ENCODE data around the gene NCKAP1.

The NCKAP1 gene

DNA sequence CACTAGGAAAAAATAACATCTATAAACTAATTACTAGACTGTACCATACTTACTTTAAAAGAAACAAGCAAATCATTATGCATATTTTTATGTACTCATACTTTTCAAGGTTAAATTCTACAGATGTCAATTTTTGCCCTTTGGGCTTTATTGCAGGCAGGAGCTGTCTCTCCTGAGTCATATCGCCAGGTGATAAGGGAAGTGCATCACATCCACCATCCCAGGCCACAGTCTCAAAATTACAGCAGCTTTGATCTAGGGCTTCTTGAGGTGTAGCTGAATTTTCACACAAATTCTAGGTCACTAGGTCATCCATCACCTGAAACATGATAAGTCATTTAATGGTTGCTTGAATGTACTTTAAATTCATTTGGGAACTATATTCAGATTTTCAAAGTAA, 133.4 kb downstream of the NCKAP1 start (continued):
- no peak for TF ChIP-seq PPARA (CRISPR knock-in tag; IDR thresholded peaks at IDR 0.05; ENCODE audit: borderline replicate concordance)

DNA sequence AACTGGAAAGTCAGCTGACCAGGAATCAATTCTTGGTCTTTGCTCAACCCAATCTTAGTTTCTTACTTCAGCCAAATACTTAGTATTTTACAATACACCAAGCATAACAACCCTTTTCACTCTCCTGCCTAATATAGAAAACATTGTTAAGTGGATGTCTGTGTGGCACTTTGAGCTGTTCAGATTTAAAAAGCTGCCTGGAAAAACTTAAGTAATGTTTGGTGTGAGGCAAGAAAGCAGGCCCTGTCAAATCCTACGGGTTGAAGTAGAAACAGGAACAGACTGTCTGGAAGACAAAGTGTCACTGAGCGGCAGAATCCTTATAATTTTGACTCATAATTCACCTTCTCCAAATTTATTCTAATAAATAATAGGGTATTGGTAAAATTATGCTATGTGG, 134.7 kb downstream of the NCKAP1 start:
- no peak for ATAC-seq
- TF ChIP-seq ESRRG (CRISPR knock-in tag; IDR thresholded peaks at IDR 0.05): no peak
- no peak for TF ChIP-seq TSHZ2 (CRISPR knock-in tag; IDR thresholded peaks at IDR 0.05)

GRCh38 chr2:182901748-182902147, 136.5 kb downstream of the NCKAP1 start:
- TF ChIP-seq TOX (CRISPR knock-in tag; IDR thresholded peaks at IDR 0.05; ENCODE audit: borderline replicate concordance) (no peak), ZNF565 (CRISPR knock-in tag; conservative IDR thresholded peaks at IDR 0.05; ENCODE audit: low read depth) (no peak), ZNF8 (CRISPR knock-in tag; IDR thresholded peaks at IDR 0.05) (no peak), ZFP3 (CRISPR knock-in tag; IDR thresholded peaks at IDR 0.05) (no peak), OSR1 (CRISPR knock-in tag; IDR thresholded peaks at IDR 0.05) (no peak), PPARA (CRISPR knock-in tag; IDR thresholded peaks at IDR 0.05; ENCODE audit: borderline replicate concordance) (no peak), CSRNP3 (CRISPR knock-in tag; IDR thresholded peaks at IDR 0.05) (no peak), CSDC2 (CRISPR knock-in tag; IDR thresholded peaks at IDR 0.05) (no peak), ARNTL (CRISPR knock-in tag; IDR thresholded peaks at IDR 0.05; ENCODE audit: borderline replicate concordance, low read depth) (no peak), GLIS3 (CRISPR knock-in tag; IDR thresholded peaks at IDR 0.05) (no peak), SNAI2 (CRISPR knock-in tag; IDR thresholded peaks at IDR 0.05) (no peak), ZC3H10 (CRISPR knock-in tag; IDR thresholded peaks at IDR 0.05) (no peak), TCF4 (CRISPR knock-in tag; IDR thresholded peaks at IDR 0.05; ENCODE audit: borderline replicate concordance) (no peak), ZNF70 (CRISPR knock-in tag; IDR thresholded peaks at IDR 0.05) (no peak), ISL1 (CRISPR knock-in tag; IDR thresholded peaks at IDR 0.05) (no peak)
- TF ChIP-seq, protein P1, sequence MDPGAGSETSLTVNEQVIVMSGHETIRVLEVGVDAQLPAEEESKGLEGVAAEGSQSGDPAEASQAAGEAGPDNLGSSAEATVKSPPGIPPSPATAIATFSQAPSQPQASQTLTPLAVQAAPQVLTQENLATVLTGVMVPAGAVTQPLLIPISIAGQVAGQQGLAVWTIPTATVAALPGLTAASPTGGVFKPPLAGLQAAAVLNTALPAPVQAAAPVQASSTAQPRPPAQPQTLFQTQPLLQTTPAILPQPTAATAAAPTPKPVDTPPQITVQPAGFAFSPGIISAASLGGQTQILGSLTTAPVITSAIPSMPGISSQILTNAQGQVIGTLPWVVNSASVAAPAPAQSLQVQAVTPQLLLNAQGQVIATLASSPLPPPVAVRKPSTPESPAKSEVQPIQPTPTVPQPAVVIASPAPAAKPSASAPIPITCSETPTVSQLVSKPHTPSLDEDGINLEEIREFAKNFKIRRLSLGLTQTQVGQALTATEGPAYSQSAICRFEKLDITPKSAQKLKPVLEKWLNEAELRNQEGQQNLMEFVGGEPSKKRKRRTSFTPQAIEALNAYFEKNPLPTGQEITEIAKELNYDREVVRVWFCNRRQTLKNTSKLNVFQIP (CRISPR knock-in tag; IDR thresholded peaks at IDR 0.05; ENCODE audit: borderline replicate concordance, low read depth): no peak
- TF ChIP-seq, protein P2, sequence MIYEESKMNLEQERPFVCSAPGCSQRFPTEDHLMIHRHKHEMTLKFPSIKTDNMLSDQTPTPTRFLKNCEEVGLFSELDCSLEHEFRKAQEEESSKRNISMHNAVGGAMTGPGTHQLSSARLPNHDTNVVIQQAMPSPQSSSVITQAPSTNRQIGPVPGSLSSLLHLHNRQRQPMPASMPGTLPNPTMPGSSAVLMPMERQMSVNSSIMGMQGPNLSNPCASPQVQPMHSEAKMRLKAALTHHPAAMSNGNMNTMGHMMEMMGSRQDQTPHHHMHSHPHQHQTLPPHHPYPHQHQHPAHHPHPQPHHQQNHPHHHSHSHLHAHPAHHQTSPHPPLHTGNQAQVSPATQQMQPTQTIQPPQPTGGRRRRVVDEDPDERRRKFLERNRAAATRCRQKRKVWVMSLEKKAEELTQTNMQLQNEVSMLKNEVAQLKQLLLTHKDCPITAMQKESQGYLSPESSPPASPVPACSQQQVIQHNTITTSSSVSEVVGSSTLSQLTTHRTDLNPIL (CRISPR knock-in tag; IDR thresholded peaks at IDR 0.05; ENCODE audit: low read depth): no peak
- ATAC-seq: no peak

- ATAC-seq: no peak
- no peak for TF ChIP-seq TSHZ2 (CRISPR knock-in tag; IDR thresholded peaks at IDR 0.05)
- TF ChIP-seq GLIS3 (CRISPR knock-in tag; IDR thresholded peaks at IDR 0.05): no peak
- TF ChIP-seq ZC3H10 (CRISPR knock-in tag; IDR thresholded peaks at IDR 0.05): no peak
- TF ChIP-seq, protein P1 (CRISPR knock-in tag; IDR thresholded peaks at IDR 0.05; ENCODE audit: borderline replicate concordance, low read depth): no peak
- no peak for TF ChIP-seq ZNF8 (CRISPR knock-in tag; IDR thresholded peaks at IDR 0.05)
- TF ChIP-seq ZNF565 (CRISPR knock-in tag; conservative IDR thresholded peaks at IDR 0.05; ENCODE audit: low read depth): no peak
- TF ChIP-seq ZFP3 (CRISPR knock-in tag; IDR thresholded peaks at IDR 0.05): no peak
- TF ChIP-seq ARNTL (CRISPR knock-in tag; IDR thresholded peaks at IDR 0.05; ENCODE audit: borderline replicate concordance, low read depth): no peak
- TF ChIP-seq SNAI2 (CRISPR knock-in tag; IDR thresholded peaks at IDR 0.05): no peak
- TF ChIP-seq CSRNP3 (CRISPR knock-in tag; IDR thresholded peaks at IDR 0.05): no peak
- TF ChIP-seq CSDC2 (CRISPR knock-in tag; IDR thresholded peaks at IDR 0.05): no peak
- TF ChIP-seq TOX (CRISPR knock-in tag; IDR thresholded peaks at IDR 0.05; ENCODE audit: borderline replicate concordance): no peak
Observed at GRCh38 chr2:182898718-182899117, 139.5 kb downstream of the NCKAP1 start.
